Adrenal gland (tissue), 5 donors: ENCODE results near the gene TBL2.
"Not testable (repeated sequence)": the region's sequence is repeated elsewhere in the genome, so short reads cannot be mapped to it uniquely, and the experiment has no call there.

Source experiments
- POLR2A ChIP-seq, 2 donors: fragments of 450-650 bp; IDR thresholded peaks; one replicate each; pipeline ENCODE4 v1.6.1; 2017; ENCODE audit warnings: antibody characterized with exemption in 2 of 2, mild to moderate bottlenecking in 2 of 2, moderate library complexity in 1 of 2
- TF ChIP-seq, protein P1 (sequence below), 6 experiments: fragments of 450-650 bp in 4 of 6; fragments of 200-600 bp in 2 of 6; sonication (generic) in 1 of 6; IDR thresholded peaks; 1 replicate in 5 of 6; 2 replicates in 1 of 6; pipeline versions ENCODE4 v1.5.1 to v1.8.0; 2016 to 2021; ENCODE audit warnings: antibody characterized with exemption in 6 of 6, mild to moderate bottlenecking in 2 of 6, moderate library complexity in 1 of 6
- donor health status: DM: no; HTN: no; CAD: no.

DNA sequence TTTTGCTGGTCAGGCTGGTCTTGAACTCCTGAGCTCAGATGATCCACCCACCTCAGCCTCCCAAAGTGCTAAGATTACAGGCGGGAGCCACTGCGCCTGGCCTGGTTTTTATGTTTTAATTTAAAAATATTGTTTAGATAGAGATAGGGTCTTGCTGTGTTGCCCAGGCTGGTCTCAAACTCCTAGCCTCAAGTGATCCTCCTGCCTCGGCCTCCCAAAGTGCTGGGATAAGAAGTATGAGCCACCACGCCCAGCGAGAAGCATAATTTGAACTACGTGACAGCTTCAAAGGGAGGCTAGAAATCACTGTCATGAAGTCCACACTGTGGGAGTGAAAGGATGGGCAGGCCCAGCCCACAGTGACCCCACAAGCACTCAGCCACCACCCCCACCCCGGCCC is 42.5 kb downstream of the TBL2 start:
- TF ChIP-seq POLR2A (IDR thresholded peaks at IDR 0.05), result not testable (repeated sequence)
- TF ChIP-seq, protein P1, sequence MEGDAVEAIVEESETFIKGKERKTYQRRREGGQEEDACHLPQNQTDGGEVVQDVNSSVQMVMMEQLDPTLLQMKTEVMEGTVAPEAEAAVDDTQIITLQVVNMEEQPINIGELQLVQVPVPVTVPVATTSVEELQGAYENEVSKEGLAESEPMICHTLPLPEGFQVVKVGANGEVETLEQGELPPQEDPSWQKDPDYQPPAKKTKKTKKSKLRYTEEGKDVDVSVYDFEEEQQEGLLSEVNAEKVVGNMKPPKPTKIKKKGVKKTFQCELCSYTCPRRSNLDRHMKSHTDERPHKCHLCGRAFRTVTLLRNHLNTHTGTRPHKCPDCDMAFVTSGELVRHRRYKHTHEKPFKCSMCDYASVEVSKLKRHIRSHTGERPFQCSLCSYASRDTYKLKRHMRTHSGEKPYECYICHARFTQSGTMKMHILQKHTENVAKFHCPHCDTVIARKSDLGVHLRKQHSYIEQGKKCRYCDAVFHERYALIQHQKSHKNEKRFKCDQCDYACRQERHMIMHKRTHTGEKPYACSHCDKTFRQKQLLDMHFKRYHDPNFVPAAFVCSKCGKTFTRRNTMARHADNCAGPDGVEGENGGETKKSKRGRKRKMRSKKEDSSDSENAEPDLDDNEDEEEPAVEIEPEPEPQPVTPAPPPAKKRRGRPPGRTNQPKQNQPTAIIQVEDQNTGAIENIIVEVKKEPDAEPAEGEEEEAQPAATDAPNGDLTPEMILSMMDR (IDR thresholded peaks at IDR 0.05), result not testable (repeated sequence)
